ENCODE data around the gene AMOTL1.
"Not testable (repeated sequence)": the region's sequence is repeated elsewhere in the genome, so short reads cannot be mapped to it uniquely, and the experiment has no call there.

Gene AMOTL1

GRCh38 chr11:94791216-94791889, 23.2 kb downstream of the AMOTL1 start:
- DNase-seq: no peak

GRCh38 chr11:94791942-94792341, 23.8 kb downstream of the AMOTL1 start:
- not testable (repeated sequence) for DNase-seq

- no peak for DNase-seq
Measured at GRCh38 chr11:94792451-94792850, 24.3 kb downstream of the AMOTL1 start.

GRCh38 chr11:94793002-94793401, 24.8 kb downstream of the AMOTL1 start:
- no peak for DNase-seq

- DNase-seq: no peak
Measured at GRCh38 chr11:94793822-94794221, 25.7 kb downstream of the AMOTL1 start.

- no peak for DNase-seq
Measured at GRCh38 chr11:94794287-94795168, 26.4 kb downstream of the AMOTL1 start.

- DNase-seq: no peak
Measured at GRCh38 chr11:94795476-94796189, 27.5 kb downstream of the AMOTL1 start.

- no peak for DNase-seq
Measured at GRCh38 chr11:94796190-94796580, 28.0 kb downstream of the AMOTL1 start.

- DNase-seq: no peak
Measured at GRCh38 chr11:94796863-94797262, 28.7 kb downstream of the AMOTL1 start.

- DNase-seq: no peak
Measured at GRCh38 chr11:94799726-94800125, 31.6 kb downstream of the AMOTL1 start.

- DNase-seq: peak in 6 of 56 donors; percentile 8 to 42 (median 14)
Measured at GRCh38 chr11:94800414-94800813, 32.3 kb downstream of the AMOTL1 start.

GRCh38 chr11:94801866-94802460, 33.8 kb downstream of the AMOTL1 start:
- peak in 1 of 56 donors; percentile 25 for DNase-seq

GRCh38 chr11:94802501-94802900, 34.3 kb downstream of the AMOTL1 start:
- peak in 18 of 56 donors; percentile 7 to 70 (median 32) for DNase-seq

- DNase-seq: no peak
Measured at GRCh38 chr11:94803491-94803890, 35.3 kb downstream of the AMOTL1 start.

GRCh38 chr11:94804874-94805273, 36.7 kb downstream of the AMOTL1 start:
- no peak for DNase-seq

- DNase-seq: no peak
Measured at GRCh38 chr11:94806014-94806413, 37.9 kb downstream of the AMOTL1 start.

- DNase-seq: no peak
Measured at GRCh38 chr11:94806419-94806818, 38.3 kb downstream of the AMOTL1 start.

GRCh38 chr11:94809251-94809650, 41.1 kb downstream of the AMOTL1 start:
- DNase-seq: no peak

- not testable (repeated sequence) for DNase-seq
Measured at GRCh38 chr11:94812724-94813720, 44.9 kb downstream of the AMOTL1 start.

- DNase-seq: no peak
Measured at GRCh38 chr11:94814272-94814976, 46.3 kb downstream of the AMOTL1 start.
